ENCODE results near the gene KIF1A.

Gene KIF1A

GRCh38 chr2:240819126-240819857, 727 bp downstream of the KIF1A start:
- no peak for DNase-seq (ENCODE audit: low spot score)

- DNase-seq (ENCODE audit: low spot score) = no peak
Measured at GRCh38 chr2:240818293-240819125, 1.5 kb downstream of the KIF1A start.

- no peak for DNase-seq (ENCODE audit: low spot score)
Measured at GRCh38 chr2:240817496-240818292, 2.3 kb downstream of the KIF1A start.

- DNase-seq (ENCODE audit: low spot score) = no peak
Measured at GRCh38 chr2:240816584-240817495, 3.2 kb downstream of the KIF1A start.

GRCh38 chr2:240815761-240816583, 4.0 kb downstream of the KIF1A start:
- DNase-seq (ENCODE audit: low spot score) = no peak

- no peak for DNase-seq (ENCODE audit: low spot score)
Measured at GRCh38 chr2:240814946-240815760, 4.9 kb downstream of the KIF1A start.

- no peak for DNase-seq (ENCODE audit: low spot score)
Measured at GRCh38 chr2:240814280-240814679, 5.7 kb downstream of the KIF1A start.

GRCh38 chr2:240813231-240813921, 6.6 kb downstream of the KIF1A start:
- DNase-seq (ENCODE audit: low spot score) = no peak

- no peak for DNase-seq (ENCODE audit: low spot score)
Measured at GRCh38 chr2:240812721-240813120, 7.3 kb downstream of the KIF1A start.

GRCh38 chr2:240812301-240812680, 7.7 kb downstream of the KIF1A start:
- no peak for DNase-seq (ENCODE audit: low spot score)

- DNase-seq (ENCODE audit: low spot score) = no peak
Measured at GRCh38 chr2:240811346-240812300, 8.4 kb downstream of the KIF1A start.

- DNase-seq (ENCODE audit: low spot score) = no peak
Measured at GRCh38 chr2:240810621-240811020, 9.4 kb downstream of the KIF1A start.

GRCh38 chr2:240810199-240810598, 9.8 kb downstream of the KIF1A start:
- DNase-seq (ENCODE audit: low spot score) = no peak

GRCh38 chr2:240809276-240809675, 10.7 kb downstream of the KIF1A start:
- no peak for DNase-seq (ENCODE audit: low spot score)

GRCh38 chr2:240806459-240806858, 13.6 kb downstream of the KIF1A start:
- no peak for DNase-seq (ENCODE audit: low spot score)

- DNase-seq (ENCODE audit: low spot score) = no peak
Measured at GRCh38 chr2:240806006-240806405, 14.0 kb downstream of the KIF1A start.

GRCh38 chr2:240803191-240803590, 16.8 kb downstream of the KIF1A start:
- no peak for DNase-seq (ENCODE audit: low spot score)
